Occipital lobe (tissue), 2 donors: ENCODE data around the gene NF2. TPM values are rescaled to one million over a fixed set of nuclear protein-coding genes. Genes with fewer than 3 reads are reported as not detected.
"Not testable (repeated sequence)": the region's sequence is repeated elsewhere in the genome, so short reads cannot be mapped to it uniquely, and the experiment has no call there.

Experiments
- DNase-seq: peaks from one replicate; lab custom pipeline; 2025; lab: John Stamatoyannopoulos, UW
- total RNA-seq: library from RNA; depleted of rRNA; stranded (reverse); fragments of >200 nt; gene quantifications from one replicate; pipeline ENCODE4 v1.2.3, GENCODE V29; 2014

NF2 gene
- total RNA-seq, 1 donor from 2014 or later: 41.6 TPM

DNA sequence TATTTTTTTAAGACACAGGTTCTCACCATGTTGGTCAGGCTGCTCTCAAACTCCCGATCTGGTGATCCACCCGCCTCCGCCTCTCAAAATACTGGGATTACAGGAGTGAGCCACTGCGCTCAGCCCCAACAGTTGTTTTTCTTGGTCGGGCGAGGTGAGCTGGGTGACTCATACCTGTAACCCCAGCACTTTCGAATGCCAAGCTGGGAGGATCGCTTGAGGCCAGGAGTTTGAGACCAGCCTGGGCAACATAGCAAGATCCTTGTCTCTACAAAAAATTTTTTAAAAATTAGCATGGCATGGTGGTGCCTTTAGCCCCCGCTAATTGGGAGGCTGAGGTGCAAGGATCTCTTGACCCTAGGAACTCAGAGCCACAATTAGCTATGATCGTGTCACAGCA is 7.0 kb upstream of the NF2 start:
- no peak for DNase-seq

- not testable (repeated sequence) for DNase-seq
Measured at GRCh38 chr22:29597871-29598683, 5.4 kb upstream of the NF2 start.

DNA sequence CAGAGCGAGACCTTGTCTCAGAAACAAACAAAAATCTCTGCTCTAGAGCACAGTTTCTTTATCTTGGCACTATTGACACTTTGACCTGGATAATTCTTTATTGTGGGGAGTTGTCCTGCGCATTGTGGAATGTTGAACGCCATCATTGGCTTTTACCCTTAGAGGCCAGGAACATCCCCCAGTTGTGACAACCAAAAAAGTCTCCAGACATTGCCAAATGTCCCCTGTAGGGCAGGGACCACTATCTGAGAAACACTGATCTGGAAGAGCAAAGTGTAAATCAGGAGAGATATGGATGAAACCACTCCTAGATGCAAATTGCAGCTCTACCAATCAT is 4.8 kb upstream of the NF2 start:
- no peak for DNase-seq

DNA sequence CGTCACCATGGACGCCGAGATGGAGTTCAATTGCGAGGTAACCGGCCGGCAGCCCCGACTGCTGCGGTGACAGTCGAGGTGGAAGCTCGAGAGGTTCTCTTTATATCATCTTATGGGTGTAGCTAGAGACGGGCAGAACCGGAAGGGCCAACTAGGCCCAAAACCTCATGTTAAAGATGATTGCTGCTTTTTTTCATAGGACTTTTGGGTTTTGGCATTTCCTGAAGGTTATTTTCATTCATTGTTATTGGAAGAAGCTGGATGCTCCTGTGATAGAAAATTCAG is 585 bp downstream of the NF2 start:
- no peak for DNase-seq

DNA sequence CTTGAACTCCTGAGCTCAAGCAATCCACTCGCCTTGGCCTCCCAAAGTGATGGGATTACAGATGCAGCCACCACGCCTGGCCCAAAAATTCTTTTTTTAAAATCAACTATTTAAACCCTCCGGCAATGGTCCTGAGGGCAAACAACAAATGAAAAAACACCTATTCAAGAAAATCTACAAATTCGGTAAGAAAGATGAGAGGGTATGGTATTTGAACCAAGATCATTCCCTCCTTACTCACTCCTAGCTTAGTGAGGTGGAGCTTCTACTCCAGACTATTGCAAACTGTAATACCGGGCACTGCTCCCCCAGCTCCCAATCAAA is 2.1 kb downstream of the NF2 start:
- DNase-seq: no peak

DNA sequence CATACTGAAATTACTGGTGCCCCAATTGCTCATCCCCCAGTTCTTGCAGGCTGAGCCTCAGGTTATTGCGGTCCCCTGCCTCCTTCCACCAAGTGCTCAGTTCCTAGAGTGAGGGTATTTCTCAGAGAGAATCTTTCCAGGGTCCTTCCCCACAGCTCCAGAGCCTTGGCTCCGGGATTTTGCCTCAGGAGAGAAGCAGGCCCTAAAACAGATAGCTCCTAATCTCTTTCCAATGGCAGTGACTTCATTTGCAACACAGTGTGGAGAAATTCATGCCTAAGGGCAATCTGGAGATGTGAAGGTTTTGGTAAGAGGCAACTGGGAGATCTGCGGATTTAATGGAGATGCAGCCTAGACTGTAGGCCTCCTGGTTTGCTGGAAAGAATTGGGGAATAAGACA is 2.9 kb downstream of the NF2 start:
- no peak for DNase-seq

- no peak for DNase-seq
Measured at GRCh38 chr22:29607426-29607825, 4.0 kb downstream of the NF2 start.

DNA sequence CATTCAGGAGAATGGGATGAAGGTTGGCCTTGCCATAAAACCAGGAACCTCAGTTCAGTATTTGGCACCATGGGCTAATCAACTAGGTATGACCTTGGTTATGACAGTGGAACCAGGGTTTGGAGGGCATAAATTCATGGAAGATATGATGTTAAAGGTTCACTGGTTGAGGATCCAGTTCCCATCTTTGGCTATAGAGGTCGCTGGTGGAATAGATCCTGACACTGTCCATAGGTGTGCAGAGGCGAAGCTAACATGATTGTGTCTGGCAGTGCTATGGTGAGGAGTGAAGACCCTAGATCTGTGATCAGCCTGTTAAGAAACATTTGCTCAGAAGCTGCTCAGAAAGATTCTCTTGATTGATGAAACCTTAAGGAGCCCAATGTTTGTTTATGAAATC is 5.7 kb downstream of the NF2 start:
- no peak for DNase-seq

GRCh38 chr22:29610780-29611179 is 7.3 kb downstream of the NF2 start:
- no peak for DNase-seq

DNA sequence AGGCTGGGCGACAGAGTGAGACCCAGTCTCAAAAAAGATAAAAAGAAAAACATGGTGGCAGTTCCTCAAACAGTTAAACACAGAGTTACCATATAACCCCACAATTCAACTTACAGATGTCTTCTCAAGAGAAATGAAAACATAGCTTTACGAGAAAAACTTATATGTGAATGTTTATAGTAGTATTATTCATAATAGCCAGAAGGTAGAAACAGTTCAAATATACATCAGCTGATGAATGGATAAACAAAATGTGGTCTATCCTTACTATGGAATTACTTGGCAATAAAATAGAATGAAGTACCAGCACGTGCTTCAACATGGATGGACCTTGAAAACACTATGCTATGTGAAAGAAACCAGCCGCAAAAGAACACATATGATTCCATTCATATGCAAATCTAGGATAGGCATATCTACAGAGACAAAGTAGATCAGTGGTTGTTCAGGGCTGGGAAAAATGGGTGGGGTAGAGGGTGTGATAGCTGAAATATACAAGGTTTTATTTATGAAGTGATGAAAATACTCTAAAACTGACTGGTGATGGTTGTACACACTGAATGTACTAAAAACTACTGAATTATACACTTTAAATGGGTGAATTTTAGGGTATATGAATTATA is 12.4 kb downstream of the NF2 start:
- DNase-seq: no peak

DNA sequence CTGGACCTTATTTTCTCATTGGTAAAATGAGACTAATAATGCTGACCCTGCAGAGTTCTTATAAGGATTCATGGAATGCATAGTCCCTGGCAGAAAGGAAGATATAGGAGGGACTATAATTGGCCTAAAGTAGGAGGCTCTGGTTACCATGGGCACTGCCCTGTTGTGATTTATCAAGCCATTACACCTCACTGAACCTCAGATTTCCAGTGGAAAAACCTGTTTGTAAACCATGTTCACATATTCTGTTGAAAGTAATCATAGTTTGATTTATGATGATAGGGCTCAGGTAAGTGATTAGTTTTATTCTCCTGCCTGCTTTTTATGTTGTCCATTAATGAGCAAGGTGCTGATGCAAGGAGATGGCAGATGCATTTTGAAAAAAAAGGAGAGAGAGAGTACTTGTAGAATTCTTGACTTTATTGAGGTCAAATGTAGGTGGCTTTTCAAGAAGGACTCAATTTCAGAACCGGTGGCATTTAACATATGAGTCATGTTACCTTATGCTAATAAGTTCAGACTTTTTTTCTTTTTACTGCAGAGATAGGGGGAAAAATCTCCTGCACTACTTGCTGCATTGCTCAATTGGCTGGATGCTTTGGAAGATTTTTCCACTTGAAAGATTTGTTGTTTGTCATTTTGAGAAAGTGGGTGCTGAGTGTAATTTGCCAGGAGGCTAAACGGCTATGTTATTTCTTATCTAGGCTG is 14.6 kb downstream of the NF2 start:
- no peak for DNase-seq

GRCh38 chr22:29621761-29622526 is 18.5 kb downstream of the NF2 start:
- no peak for DNase-seq

DNA sequence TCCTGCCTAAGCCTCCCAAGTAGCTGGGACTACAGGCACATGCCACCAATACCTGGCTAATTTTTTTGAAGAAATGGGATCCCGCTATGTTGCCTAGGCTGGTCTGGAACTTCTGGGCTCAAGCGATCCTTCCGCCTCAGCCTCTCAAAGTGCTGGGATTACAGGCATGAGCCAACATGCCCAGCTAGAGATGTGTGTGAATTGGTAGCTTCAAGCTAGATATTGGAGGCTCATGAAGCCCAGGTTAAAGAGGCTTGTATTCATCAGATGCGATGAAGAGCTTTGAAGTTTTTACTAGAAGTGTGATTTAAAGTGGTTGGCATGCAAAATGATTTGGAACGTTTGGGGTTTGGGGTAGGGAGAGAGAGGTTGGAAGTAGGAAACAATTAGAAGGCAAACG is 19.6 kb downstream of the NF2 start:
- no peak for DNase-seq

- DNase-seq: no peak
Measured at GRCh38 chr22:29623553-29624169, 20.2 kb downstream of the NF2 start.

DNA sequence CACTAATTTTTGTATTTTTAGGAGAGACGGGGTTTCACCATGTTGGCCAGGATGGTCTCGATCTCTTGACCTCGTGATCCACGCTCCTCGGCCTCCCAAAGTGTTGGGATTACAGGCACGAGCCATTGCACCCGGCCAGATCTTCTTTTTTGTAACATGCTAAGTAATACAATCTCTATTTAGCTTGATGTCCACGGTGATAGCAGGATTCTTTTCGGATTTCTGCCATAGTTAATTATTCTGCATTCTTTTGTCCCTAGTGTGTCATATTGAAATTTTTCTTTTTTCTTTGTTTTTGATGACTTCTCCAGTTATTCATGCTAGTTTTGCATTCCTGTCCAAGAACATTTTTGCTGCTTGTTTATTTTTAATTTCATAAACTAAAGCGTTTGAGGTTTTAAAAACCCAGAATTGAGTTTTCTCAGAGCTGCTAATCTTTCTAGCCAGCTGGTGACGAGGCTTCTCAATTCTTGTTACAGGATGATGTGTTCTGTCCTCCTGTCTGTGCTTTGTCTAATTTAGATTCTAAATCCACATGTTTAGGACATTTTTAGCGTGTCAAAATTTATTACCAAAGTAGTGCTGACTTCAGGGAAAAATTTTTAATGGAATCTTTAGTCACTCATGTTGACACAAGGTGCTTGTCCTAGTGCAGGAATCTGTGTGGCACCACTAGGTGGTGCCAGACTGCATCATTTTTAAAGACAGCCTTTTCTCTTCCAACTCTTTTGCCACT is 21.8 kb downstream of the NF2 start:
- no peak for DNase-seq

DNA sequence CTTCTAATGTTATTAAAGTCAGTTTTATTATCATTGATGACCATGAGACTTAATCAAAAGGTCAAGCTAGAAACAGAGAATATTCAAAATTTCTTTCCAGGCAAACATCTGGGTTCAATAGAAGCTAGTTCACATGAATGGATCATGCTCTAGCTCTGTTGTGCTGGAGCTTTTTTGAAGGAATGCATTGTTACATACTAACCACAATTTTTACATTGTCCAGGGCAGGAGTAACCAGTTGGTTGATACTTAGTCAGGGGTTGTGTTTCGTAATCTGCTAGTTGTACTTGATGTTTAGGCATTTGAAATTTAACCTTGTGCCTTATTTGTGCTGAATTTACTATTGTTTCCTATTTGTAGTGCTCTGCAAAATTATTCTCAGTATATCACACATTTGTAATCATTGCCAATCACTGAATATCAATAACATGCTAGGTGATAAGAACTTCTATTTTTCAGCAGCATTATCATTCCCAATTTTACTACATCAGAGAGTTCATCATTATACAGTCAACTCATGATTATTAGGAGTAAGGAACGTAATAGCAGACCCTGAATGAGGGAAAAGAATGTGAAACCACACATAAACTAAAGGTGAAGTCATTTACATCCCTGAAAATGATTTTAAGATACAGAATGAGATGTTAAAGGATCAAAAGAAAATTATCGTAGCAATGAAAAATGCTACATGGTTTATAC is 23.2 kb downstream of the NF2 start:
- no peak for DNase-seq

- no peak for DNase-seq
Measured at GRCh38 chr22:29627196-29627535, 23.7 kb downstream of the NF2 start.

DNA sequence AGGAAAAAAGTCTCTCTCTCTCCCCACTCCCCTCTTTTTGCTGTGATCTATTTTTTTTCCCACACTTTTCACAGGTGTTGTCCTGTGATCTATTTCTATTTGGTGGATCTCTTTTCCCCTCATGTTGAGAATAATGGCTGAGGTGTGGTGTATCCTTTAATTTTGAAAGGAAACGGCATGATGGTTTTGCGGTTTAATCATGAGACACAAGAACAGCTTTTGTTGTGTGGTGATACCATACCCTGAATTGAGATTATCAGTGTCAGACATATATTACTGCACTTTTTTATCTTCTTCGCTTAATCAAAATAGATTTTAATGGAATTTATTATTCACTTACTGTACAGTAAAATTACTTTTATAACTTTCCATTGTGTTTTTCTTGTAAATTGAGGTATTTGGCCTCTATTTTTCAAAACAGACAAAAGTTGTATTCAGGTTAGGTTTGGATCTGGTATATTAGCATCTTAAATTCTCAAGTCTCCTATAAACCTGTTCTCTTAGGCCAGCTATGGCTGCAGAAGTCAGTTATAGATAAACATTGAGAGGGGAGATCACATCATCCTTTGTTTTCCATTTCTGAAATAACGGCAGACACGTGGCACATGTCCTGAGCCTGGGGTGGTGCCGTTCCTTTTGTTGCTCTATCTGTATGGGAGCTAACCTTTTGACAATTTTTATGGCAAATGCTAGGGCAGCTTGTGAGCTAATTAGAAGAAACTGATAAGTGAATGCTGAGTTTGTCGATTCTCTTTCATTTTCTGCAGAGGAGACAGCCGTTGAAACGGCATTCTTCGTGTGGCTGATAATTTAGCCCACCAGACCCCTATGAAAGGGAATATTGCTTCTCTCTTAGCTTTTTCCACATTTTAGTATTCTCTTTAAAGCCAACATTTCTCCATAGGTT is 25.8 kb downstream of the NF2 start:
- no peak for DNase-seq

DNA sequence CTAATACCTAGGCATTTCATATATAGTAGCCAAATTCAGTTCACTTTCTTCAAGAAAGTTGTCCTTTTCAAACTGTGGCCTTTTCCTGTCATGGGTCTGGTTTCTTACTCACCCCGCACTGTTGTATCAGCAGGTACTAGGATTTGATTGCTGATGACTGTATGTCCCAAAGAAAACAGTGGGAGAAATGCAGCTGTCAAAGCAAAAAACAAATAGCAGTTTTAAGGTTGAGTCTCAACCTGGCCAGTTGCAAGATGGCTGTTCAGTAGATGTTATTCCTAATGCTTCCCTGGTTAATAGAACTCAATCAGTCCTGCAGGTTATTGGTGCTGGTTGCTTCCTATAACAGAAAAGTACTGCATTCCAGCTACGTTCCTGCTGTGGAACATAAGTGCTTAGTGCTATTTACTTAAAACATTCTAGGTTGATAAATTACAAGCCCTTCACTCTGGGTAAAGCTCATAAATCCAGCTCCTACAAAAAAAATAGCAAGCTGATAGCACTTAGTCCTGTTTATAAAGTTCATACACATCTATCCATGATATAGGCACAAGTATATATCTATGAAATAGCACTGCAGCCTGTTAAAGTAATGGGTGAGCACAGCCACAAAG is 26.6 kb downstream of the NF2 start:
- no peak for DNase-seq
